ENCODE measurements around the gene THAP4.

Gene THAP4

GRCh38 chr2:241542278-241542605, 94.7 kb downstream of the THAP4 start:
- DNase-seq = no peak

- DNase-seq = no peak
Measured at GRCh38 chr2:241541564-241542277, 95.2 kb downstream of the THAP4 start.

- DNase-seq = peak; percentile 22
Measured at GRCh38 chr2:241540771-241541561, 96.0 kb downstream of the THAP4 start.

GRCh38 chr2:241540401-241540770, 96.6 kb downstream of the THAP4 start:
- DNase-seq = no peak

- DNase-seq = no peak
Measured at GRCh38 chr2:241539616-241540374, 97.2 kb downstream of the THAP4 start.

GRCh38 chr2:241538838-241539615, 97.9 kb downstream of the THAP4 start:
- no peak for DNase-seq

GRCh38 chr2:241535871-241536655, 100.9 kb downstream of the THAP4 start:
- DNase-seq = no peak

- no peak for DNase-seq
Measured at GRCh38 chr2:241534701-241535375, 102.1 kb downstream of the THAP4 start.

Data from NCI-H2029 (cell line).